RWPE1 (cell line): ENCODE measurements around the gene CDK1.

ENCODE experiments used
- CTCF ChIA-PET: fragments of 350-600 bp; sonication (Branson Sonifier 250); formaldehyde crosslinking; extraction: SDS; loops from one replicate; lab custom pipeline; 2021; lab: Yijun Ruan, JAX
- POLR2A ChIA-PET: fragments of 400-600 bp; formaldehyde crosslinking; extraction: SDS; loops from one replicate; lab custom pipeline; 2020; ENCODE audit warnings: antibody characterized with exemption; ENCODE audit not compliant: low non-redundant PET; lab: Yijun Ruan, JAX
- DNase-seq: peaks from one replicate; pipeline ENCODE4 v3.0.0; 2012; ENCODE audit warnings: low spot score
- H3K27ac ChIP-seq: fragments of 450-650 bp; 2 replicates; pipeline ENCODE4 v1.5.1; 2017
- TF ChIP-seq, protein P1 (sequence below): fragments of 450-650 bp; conservative IDR thresholded peaks from 2 replicates; pipeline ENCODE4 v1.5.1; 2017; ENCODE audit warnings: low read depth, mild to moderate bottlenecking

The CDK1 gene

DNA sequence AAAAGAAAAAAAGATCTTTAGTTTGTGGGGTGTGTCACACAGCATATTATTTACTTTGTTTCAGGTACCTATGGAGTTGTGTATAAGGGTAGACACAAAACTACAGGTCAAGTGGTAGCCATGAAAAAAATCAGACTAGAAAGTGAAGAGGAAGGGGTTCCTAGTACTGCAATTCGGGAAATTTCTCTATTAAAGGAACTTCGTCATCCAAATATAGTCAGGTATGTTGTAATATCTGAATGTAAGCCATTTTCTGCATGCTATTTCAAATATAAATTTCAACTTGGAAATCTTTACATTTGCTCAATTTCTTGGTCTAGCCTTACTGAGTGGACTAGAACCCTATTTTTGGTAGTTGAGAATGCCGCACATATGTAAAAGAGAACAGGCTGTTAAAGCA, 6.4 kb downstream of the CDK1 start:
- CTCF ChIA-PET, result interaction anchor here (1.3 kb wide), 1 partner anchor 15 kb away, joined by 5 read pairs; no protein-coding TSS in a partner anchor
- TF ChIP-seq, protein P1, sequence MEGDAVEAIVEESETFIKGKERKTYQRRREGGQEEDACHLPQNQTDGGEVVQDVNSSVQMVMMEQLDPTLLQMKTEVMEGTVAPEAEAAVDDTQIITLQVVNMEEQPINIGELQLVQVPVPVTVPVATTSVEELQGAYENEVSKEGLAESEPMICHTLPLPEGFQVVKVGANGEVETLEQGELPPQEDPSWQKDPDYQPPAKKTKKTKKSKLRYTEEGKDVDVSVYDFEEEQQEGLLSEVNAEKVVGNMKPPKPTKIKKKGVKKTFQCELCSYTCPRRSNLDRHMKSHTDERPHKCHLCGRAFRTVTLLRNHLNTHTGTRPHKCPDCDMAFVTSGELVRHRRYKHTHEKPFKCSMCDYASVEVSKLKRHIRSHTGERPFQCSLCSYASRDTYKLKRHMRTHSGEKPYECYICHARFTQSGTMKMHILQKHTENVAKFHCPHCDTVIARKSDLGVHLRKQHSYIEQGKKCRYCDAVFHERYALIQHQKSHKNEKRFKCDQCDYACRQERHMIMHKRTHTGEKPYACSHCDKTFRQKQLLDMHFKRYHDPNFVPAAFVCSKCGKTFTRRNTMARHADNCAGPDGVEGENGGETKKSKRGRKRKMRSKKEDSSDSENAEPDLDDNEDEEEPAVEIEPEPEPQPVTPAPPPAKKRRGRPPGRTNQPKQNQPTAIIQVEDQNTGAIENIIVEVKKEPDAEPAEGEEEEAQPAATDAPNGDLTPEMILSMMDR, result no peak

DNA sequence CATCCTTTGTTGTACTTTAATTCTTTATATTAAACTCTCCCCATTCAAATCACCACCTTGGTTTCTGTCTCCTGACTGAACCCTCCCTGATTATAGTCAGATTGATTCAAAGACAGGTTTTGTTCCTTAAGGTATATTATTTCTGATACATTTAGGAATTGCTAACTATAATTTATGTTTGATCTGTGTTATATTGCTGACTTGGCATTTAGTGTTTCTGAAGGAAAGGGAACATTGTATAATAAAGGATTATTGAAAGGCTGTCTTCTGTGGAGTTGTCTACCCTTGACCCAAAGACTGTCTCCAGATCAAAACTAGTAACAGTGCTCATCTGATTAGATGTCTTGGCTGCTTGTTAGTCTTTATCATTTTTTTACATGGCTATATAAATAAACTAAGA, 10.3 kb downstream of the CDK1 start:
- ChIA-PET POLR2A (no interaction called here), CTCF (no interaction called here)
- TF ChIP-seq, protein P1, result no peak
- H3K27ac ChIP-seq, result no peak overlapping the region
- DNase-seq, result no peak

More for the DNA sequence above, 6.4 kb downstream of the CDK1 start:
- POLR2A ChIA-PET, result no interaction called here
- H3K27ac ChIP-seq, result peak overlapping the region; percentile 33; the same call in 1 of the 2 replicates
- DNase-seq, result no peak

DNA sequence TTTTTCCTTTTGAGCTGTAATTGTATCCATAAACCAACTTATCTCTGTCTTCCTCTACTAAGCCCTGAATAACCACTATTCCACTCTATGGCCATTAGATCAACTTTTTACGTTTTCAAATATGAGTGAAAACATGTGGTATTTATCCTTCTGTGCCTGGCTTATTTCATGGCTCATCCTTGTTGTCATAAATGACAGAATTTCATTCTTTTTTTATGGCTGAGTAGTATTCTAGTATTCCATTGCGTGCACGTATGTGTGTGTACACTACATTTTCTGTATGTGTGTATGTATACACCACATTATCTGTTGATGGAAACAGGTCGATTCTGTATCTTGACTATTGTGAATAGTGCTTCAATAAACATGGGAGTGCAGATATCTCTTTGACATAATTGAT, 11.1 kb downstream of the CDK1 start:
- CTCF ChIA-PET, result no interaction called here
- POLR2A ChIA-PET, result no interaction called here
- TF ChIP-seq, protein P1, result no peak

DNA sequence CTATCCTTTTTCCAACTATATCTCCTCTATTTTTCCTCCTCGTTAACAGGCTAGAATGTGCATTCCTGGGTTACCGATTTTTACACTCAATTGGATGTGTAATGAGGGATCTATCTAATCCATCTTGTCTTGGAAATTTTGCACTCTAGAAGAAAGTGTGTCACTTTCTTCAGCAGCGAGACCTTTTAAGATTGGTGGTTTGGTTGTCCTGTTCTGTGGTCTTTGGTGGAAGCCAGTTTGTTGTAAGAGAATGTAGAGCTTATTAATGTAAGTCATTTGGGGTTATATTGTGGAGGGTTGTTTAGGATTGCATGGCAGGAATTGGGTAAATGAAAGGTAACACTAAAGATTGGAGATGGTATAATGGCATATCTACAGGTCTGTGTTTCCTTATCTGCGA, 16.7 kb downstream of the CDK1 start:
- TF ChIP-seq, protein P1, result no peak
- POLR2A ChIA-PET, result no interaction called here
- CTCF ChIA-PET, result interaction anchor here (0.6 kb wide), 2 partner anchors 489 to 695 kb away, joined by 3 to 5 read pairs; no protein-coding TSS in a partner anchor
- no peak for DNase-seq
- no peak overlapping the region for H3K27ac ChIP-seq

More for the DNA sequence above, 11.1 kb downstream of the CDK1 start:
- no peak overlapping the region for H3K27ac ChIP-seq
- DNase-seq, result no peak

DNA sequence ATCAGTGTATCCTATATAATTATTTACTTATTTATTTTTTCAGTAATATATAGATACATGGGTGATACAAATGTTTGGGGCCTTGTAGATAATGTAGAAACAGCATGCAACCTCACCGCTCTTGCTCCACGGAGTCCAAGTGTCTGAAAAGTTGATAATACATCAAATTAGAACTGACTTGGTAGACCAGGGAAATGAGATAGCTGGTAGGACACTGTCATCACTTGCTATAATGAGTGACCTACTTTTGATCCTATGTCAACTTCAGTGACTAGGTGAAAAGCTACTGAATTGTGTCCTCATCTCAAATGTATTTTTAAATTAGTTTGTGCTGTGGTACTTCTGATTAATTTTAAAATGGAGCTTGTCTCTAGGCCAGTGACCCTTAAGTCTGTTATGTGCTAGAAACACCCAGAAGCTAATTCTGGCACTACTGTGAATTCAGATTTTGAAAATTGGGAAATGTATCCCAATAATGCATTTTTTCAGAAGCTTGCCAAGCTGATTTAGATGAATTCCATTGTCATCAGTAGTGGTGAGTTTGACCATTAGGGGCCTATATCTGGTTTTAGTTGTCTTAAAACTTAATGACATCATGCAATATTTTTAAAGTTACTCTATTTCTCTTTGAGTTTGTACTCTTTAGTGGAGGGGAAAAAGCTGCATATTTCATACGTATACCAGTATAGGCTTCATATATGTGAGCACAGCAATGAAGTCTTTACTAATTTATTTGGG, 17.4 kb downstream of the CDK1 start:
- POLR2A ChIA-PET, result no interaction called here
- no peak for DNase-seq
- no peak overlapping the region for H3K27ac ChIP-seq
- TF ChIP-seq, protein P1, result no peak
- CTCF ChIA-PET, result interaction anchor here (0.6 to 1.3 kb wide), 2 partner anchors 16 to 489 kb away, joined by 3 read pairs; no protein-coding TSS in a partner anchor

DNA sequence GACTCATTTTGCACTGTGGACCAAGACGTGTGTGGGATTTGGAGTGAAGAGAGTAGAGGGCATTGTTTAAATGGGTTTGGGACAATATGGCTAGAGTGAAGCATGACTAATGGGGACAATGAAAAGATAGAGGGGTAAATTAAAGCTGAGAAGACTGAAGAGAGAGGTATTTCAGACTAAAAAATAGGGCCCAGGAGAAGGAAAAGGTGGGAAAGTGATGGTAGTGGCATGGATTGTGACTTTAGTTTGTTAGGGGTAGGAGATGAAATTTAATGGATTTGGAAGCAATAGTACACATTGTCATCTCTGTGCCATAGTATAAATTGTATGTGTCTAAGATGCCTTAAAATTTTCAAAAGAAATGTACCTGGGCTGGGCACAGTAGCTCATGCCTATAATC, 18.2 kb downstream of the CDK1 start:
- ChIA-PET CTCF (interaction anchor here (0.6 to 1.3 kb wide), 2 partner anchors 17 to 439 kb away, joined by 3 to 4 read pairs; no protein-coding TSS in a partner anchor), POLR2A (no interaction called here)
- no peak for DNase-seq
- no peak overlapping the region for H3K27ac ChIP-seq
- TF ChIP-seq, protein P1, result no peak
